Measurements from ENCODE around the gene AHCYL2. TPM values are rescaled to one million over a fixed set of nuclear protein-coding genes. Genes with fewer than 3 reads are reported as not detected.

Gene AHCYL2
- total RNA-seq, 1 donor from 2014 or later, result 26.0 TPM

DNA sequence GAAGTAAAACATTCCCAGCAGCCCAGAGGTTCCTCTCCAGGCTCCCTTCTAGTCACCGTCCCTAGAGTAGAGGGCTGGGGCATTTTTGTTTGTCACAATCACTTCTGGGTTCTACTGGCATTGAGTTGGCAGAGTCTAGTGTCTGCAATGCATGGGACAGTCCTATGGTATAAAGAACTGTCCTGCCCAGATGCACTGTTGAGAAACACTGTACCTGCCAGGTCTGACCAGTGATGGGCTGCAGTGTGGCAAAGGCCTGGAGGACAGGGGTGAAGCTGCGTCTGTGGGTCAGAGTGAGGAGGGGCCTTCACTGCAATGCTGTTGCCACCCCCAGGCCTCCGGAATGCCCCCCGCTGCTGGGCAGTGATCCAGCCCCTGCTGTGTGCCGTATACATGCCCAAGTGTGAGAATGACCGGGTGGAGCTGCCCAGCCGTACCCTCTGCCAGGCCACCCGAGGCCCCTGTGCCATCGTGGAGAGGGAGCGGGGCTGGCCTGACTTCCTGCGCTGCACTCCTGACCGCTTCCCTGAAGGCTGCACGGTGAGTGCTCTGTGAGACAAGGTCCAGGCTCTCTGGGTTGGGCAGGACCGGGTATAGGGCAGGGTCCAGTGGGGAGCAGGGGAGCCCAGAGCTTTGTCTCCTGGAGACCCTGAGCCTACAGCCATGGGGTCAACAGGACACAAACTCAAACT is 21.6 kb upstream of the AHCYL2 start:
- peaks cover 14% of the 10 kb centered on the region for H3K36me3 Mint-ChIP-seq (ENCODE audit: insufficient read depth)
- no peak for DNase-seq (ENCODE audit: low spot score, unreplicated experiment)
- TF ChIP-seq, protein P1, sequence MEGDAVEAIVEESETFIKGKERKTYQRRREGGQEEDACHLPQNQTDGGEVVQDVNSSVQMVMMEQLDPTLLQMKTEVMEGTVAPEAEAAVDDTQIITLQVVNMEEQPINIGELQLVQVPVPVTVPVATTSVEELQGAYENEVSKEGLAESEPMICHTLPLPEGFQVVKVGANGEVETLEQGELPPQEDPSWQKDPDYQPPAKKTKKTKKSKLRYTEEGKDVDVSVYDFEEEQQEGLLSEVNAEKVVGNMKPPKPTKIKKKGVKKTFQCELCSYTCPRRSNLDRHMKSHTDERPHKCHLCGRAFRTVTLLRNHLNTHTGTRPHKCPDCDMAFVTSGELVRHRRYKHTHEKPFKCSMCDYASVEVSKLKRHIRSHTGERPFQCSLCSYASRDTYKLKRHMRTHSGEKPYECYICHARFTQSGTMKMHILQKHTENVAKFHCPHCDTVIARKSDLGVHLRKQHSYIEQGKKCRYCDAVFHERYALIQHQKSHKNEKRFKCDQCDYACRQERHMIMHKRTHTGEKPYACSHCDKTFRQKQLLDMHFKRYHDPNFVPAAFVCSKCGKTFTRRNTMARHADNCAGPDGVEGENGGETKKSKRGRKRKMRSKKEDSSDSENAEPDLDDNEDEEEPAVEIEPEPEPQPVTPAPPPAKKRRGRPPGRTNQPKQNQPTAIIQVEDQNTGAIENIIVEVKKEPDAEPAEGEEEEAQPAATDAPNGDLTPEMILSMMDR (IDR thresholded peaks at IDR 0.05; ENCODE audit: unreplicated experiment), result no peak
- no peak overlapping the region for H3K27ac Mint-ChIP-seq
- H3K4me3 Mint-ChIP-seq (ENCODE audit: low read depth), result no peak overlapping the region
- no peaks in the 10 kb centered on the region for H3K4me1 Mint-ChIP-seq (ENCODE audit: low read depth)
- no peaks in the 10 kb centered on the region for H3K9me3 Mint-ChIP-seq (ENCODE audit: low read depth)
- H3K27me3 Mint-ChIP-seq, result no peaks in the 10 kb centered on the region

DNA sequence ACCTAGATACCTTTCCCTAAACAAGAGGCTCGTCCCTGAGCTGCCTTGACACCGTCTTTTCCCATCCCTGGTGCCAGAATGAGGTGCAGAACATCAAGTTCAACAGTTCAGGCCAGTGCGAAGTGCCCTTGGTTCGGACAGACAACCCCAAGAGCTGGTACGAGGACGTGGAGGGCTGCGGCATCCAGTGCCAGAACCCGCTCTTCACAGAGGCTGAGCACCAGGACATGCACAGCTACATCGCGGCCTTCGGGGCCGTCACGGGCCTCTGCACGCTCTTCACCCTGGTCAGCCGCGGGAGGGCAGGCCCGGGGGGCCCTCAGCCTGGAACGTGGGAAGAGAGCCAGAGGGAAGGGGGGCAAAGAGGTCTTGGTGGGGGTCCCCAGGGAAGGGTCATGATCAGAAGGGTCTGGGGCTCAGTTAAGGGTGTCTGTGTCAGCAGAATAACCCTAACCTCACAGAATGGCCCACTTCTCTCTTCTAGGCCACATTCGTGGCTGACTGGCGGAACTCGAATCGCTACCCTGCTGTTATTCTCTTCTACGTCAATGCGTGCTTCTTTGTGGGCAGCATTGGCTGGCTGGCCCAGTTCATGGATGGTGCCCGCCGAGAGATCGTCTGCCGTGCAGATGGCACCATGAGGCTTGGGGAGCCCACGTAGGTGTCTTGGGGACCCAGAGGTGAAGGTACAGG is 19.6 kb upstream of the AHCYL2 start:
- Mint-ChIP-seq H3K27ac (no peak overlapping the region), H3K36me3 (ENCODE audit: insufficient read depth) (peaks cover 14% of the 10 kb centered on the region), H3K4me3 (ENCODE audit: low read depth) (no peak overlapping the region), H3K4me1 (ENCODE audit: low read depth) (no peaks in the 10 kb centered on the region), H3K9me3 (ENCODE audit: low read depth) (no peaks in the 10 kb centered on the region), H3K27me3 (no peaks in the 10 kb centered on the region)
- DNase-seq (ENCODE audit: low spot score, unreplicated experiment), result no peak
- TF ChIP-seq, protein P1 (IDR thresholded peaks at IDR 0.05; ENCODE audit: unreplicated experiment), result no peak

DNA sequence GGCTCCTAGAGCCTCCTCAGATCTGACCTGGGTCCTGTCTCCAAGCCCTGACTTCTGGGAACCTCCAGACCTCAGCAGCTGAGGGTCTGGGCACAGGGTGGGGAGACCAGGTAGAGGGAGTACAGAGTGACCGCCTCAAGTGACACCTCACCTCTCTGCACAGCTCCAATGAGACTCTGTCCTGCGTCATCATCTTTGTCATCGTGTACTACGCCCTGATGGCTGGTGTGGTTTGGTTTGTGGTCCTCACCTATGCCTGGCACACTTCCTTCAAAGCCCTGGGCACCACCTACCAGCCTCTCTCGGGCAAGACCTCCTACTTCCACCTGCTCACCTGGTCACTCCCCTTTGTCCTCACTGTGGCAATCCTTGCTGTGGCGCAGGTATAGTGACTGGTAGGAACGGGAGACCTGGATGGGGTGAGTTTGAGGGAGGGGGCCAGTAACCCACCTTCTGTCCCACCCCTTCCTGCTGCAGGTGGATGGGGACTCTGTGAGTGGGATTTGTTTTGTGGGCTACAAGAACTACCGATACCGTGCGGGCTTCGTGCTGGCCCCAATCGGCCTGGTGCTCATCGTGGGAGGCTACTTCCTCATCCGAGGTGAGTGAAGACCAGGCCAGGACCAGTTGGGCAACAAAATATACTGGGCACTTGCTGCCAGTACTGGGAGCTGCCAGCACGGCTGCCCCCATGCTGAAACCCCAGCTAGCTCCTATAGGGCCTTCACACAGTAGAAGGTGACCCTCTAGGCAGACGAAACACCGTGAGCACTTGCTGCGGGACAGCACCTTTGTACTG is 18.6 kb upstream of the AHCYL2 start:
- TF ChIP-seq, protein P1 (IDR thresholded peaks at IDR 0.05; ENCODE audit: unreplicated experiment), result no peak
- no peak overlapping the region for H3K4me3 Mint-ChIP-seq (ENCODE audit: low read depth)
- no peak for DNase-seq (ENCODE audit: low spot score, unreplicated experiment)
- no peak overlapping the region for H3K27ac Mint-ChIP-seq
- no peaks in the 10 kb centered on the region for H3K9me3 Mint-ChIP-seq (ENCODE audit: low read depth)
- peaks cover 16% of the 10 kb centered on the region for H3K36me3 Mint-ChIP-seq (ENCODE audit: insufficient read depth)
- H3K27me3 Mint-ChIP-seq, result no peaks in the 10 kb centered on the region
- H3K4me1 Mint-ChIP-seq (ENCODE audit: low read depth), result no peaks in the 10 kb centered on the region

DNA sequence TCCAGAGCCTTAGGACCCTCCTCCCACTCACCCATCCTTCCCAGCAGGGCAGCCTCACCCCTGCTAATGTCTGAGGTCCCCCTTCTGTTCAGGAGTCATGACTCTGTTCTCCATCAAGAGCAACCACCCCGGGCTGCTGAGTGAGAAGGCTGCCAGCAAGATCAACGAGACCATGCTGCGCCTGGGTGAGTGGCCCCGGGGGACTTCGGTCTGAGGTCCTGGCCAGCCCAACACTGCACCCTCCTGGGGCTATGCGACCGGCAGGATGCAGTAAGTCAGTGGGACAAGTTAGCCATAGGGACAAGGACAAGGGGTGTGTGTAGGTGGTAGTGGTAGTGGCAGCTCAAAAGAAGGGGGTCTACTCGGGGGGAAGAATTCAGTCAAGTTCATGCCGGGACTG is 16.2 kb upstream of the AHCYL2 start:
- no peak overlapping the region for H3K4me3 Mint-ChIP-seq (ENCODE audit: low read depth)
- H3K4me1 Mint-ChIP-seq (ENCODE audit: low read depth), result no peaks in the 10 kb centered on the region
- TF ChIP-seq, protein P1 (IDR thresholded peaks at IDR 0.05; ENCODE audit: unreplicated experiment), result no peak
- H3K9me3 Mint-ChIP-seq (ENCODE audit: low read depth), result no peaks in the 10 kb centered on the region
- H3K36me3 Mint-ChIP-seq (ENCODE audit: insufficient read depth), result peaks cover 21% of the 10 kb centered on the region
- DNase-seq (ENCODE audit: low spot score, unreplicated experiment), result no peak
- H3K27me3 Mint-ChIP-seq, result no peaks in the 10 kb centered on the region
- no peak overlapping the region for H3K27ac Mint-ChIP-seq
